HUES48 (cell line): Measurements from ENCODE around the gene TMEM129.

Experiments
- H3K27ac ChIP-seq: one replicate; pipeline ENCODE4 v1.7.0; 2013; ENCODE audit warnings: low read depth, low read length, inconsistent platforms
- H3K27me3 ChIP-seq: 2 replicates; pipeline ENCODE4 v1.6.1; 2013; ENCODE audit warnings: mild to moderate bottlenecking, low read length; ENCODE audit not compliant: control insufficient read depth, insufficient read depth
- H3K36me3 ChIP-seq: 2 replicates; pipeline ENCODE4 v1.6.1; 2013; ENCODE audit warnings: low read length; ENCODE audit not compliant: control insufficient read depth, insufficient read depth
- H3K4me1 ChIP-seq: 2 replicates; pipeline ENCODE4 v1.6.1; 2013; ENCODE audit warnings: mild to moderate bottlenecking, low read length; ENCODE audit not compliant: control insufficient read depth, insufficient read depth
- H3K4me3 ChIP-seq: 2 replicates; pipeline ENCODE4 v1.5.1; 2013; ENCODE audit warnings: mild to moderate bottlenecking, low read depth, low read length
- H3K9ac ChIP-seq: 2 replicates; pipeline ENCODE4 v1.6.1; 2013; ENCODE audit warnings: mild to moderate bottlenecking, low read depth, low read length, moderate library complexity
- H3K9me3 ChIP-seq: 2 replicates; pipeline ENCODE4 v1.6.1; 2013; ENCODE audit warnings: low read length; ENCODE audit not compliant: control insufficient read depth, insufficient read depth

TMEM129 gene

DNA sequence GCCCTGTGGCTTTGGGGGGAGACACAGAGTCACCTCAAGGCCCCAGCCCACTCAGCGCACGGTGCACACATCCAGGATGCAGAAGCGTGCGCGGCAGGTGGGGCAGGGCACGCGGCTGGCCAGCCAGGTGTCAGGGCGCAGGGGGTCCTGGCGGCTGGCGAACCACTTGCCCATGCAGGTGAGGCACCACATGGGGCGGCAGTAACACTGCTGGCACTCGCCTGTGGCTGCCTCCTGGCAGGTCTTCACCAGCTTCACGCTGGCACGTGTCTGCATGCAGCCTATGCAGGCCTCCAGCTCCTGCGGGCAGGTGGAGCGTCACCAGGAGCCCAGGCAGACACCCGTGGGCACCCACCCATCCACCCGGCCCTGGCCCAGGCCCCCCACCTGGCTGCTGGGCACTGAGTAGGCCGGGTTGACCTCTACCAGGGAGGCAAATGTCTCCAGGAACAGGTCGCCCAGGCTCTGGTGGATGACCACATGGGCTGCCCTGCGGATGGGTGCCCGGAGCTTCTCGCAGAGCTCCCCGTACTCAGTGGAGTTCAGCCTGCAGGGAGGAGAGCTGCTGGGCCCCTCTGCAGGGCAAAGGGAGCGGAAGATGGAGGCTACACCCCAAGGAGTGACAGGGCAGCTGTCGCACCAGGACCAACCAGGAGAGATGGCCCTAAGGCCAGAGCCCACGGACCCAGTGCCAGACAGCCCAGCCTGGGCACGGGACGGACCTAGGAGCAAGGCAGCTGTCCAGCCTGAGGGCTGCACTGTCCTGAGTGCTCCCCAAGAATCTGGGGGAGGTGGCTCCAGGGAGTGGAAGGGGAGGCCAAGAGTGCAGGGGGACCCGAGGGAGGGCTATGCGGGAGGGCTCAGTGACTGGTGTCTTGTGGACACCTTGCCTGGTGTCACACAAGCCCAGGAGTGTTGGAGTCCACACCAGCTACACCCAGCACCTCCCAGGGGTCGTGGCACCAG is 3.7 kb downstream of the TMEM129 start:
- Histone ChIP-seq H3K9me3 (no peaks in the 10 kb centered on the region), H3K4me3 (no peak overlapping the region), H3K27me3 (no peaks in the 10 kb centered on the region), H3K36me3 (peaks cover 24% of the 10 kb centered on the region), H3K27ac (no peak overlapping the region), H3K4me1 (peaks cover 9% of the 10 kb centered on the region), H3K9ac (no peak overlapping the region)

- H3K27me3 ChIP-seq: no peaks in the 10 kb centered on the region
- no peak overlapping the region for H3K27ac ChIP-seq
- peaks cover 8% of the 10 kb centered on the region; the same call in 1 of the 2 replicates for H3K4me1 ChIP-seq
- peaks cover 24% of the 10 kb centered on the region for H3K36me3 ChIP-seq
- no peaks in the 10 kb centered on the region for H3K9me3 ChIP-seq
- H3K4me3 ChIP-seq: no peak overlapping the region
- no peak overlapping the region for H3K9ac ChIP-seq
These were observed 4.8 kb downstream of the TMEM129 start for GRCh38 chr4:1716065-1716945.

- H3K4me1 ChIP-seq: peaks cover 10% of the 10 kb centered on the region; the same call in 1 of the 2 replicates
- no peak overlapping the region for H3K4me3 ChIP-seq
- H3K36me3 ChIP-seq: peaks cover 27% of the 10 kb centered on the region
- H3K9ac ChIP-seq: no peak overlapping the region
- H3K27me3 ChIP-seq: no peaks in the 10 kb centered on the region
- H3K9me3 ChIP-seq: no peaks in the 10 kb centered on the region
- no peak overlapping the region for H3K27ac ChIP-seq
These were observed 5.9 kb downstream of the TMEM129 start for GRCh38 chr4:1715002-1715758.

DNA sequence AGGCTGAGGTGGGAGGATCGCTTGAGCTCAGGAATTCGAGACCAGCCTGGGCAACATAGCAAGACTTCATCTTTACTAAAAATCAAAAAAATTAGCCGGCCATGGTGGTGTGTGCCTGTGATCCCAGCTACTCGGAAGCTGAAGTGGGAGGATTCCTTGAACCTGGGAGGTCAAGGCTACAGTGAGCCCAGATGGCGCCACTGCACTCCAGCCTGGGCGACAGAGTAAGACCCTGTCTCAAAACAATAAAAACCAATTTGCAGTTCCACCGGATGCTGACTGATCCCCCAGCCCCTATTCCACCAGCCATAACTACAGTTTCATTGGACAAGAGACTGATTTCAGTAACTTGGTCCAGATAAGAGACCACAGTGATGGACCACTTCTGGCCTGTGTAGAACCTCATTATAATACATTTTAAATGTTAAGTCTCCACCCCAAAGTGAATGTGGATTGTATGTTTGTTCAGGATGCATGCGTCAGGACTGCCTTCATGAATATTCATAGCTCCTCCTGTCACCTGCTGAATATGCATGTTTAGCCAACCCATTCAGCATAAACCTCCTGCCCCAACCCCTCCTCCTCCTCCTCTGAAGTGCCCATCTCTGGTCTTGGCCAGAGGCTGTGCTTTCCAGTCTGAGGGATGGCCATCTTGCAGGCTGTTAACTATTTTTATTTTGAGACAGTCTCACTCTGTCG is 6.7 kb downstream of the TMEM129 start:
- Histone ChIP-seq H3K4me3 (no peak overlapping the region), H3K4me1 (peaks cover 3% of the 10 kb centered on the region; the same call in 1 of the 2 replicates), H3K36me3 (peaks cover 33% of the 10 kb centered on the region), H3K27me3 (no peaks in the 10 kb centered on the region), H3K9ac (no peak overlapping the region), H3K9me3 (no peaks in the 10 kb centered on the region), H3K27ac (no peak overlapping the region)

GRCh38 chr4:1713003-1713851 is 7.9 kb downstream of the TMEM129 start:
- H3K4me1 ChIP-seq: peaks cover 2% of the 10 kb centered on the region; the same call in 1 of the 2 replicates
- H3K4me3 ChIP-seq: peak overlapping the region; percentile 86
- no peaks in the 10 kb centered on the region for H3K9me3 ChIP-seq
- peak overlapping the region; percentile 93 for H3K9ac ChIP-seq
- H3K27me3 ChIP-seq: no peaks in the 10 kb centered on the region
- H3K27ac ChIP-seq: peak overlapping the region; percentile 95
- peaks cover 26% of the 10 kb centered on the region for H3K36me3 ChIP-seq

DNA sequence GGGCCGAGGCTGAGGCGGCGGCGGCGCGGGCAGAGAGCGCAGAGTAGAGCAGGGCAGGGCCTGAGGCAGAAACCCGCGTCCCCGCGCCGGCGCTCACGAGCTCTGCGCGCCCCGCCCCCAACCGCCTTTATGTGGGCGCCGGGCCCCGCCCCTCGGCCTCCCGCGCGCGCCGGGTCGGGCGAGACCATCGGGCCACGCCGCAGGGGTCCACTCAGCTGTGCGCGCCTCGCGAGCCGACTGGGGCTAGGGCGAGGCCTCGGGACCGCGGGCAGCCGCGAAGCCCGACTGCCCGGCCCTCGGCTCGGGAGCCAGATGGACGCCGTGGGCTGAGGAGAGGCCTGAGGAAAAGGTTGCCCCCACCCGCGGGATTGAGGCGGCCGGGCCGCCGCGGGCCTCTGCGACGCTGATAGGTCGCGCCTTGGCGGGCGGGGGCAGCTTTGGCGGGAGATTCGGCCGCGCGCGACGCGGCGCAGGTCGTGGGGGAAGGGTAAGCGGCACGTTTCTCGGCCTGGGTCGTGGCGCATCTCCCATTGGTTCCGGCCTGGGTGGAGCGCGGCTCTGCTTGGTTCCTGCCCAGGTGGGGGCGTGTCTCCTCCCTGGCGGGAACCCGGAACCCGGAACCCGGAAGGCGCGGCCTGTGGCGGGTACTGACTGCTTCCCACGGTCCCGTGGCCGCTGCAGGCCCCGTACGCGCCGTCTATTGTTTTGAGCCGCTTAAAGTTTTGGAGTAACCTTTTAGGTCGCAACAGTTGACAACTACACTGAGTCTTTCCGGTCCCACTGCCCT is 8.7 kb downstream of the TMEM129 start, which contains the start of gene SLBP:
TSS of gene SLBP (minus strand) at position 104 of the 787 bp plus-strand sequence. CDS start 131 bp downstream, outside the sequence.
- peaks cover 2% of the 10 kb centered on the region; the same call in 1 of the 2 replicates for H3K4me1 ChIP-seq
- peak within 1 kb of the TSS; percentile 95 for H3K27ac ChIP-seq
- H3K9ac ChIP-seq: peak within 1 kb of the TSS; percentile 93
- H3K4me3 ChIP-seq: peak within 1 kb of the TSS; percentile 86
- peaks cover 18% of the 10 kb centered on the region for H3K36me3 ChIP-seq
- no peaks in the 10 kb centered on the region for H3K27me3 ChIP-seq
- no peaks in the 10 kb centered on the region for H3K9me3 ChIP-seq

- peaks cover 12% of the 10 kb centered on the region for H3K36me3 ChIP-seq
- peak overlapping the region; percentile 86 for H3K4me3 ChIP-seq
- no peaks in the 10 kb centered on the region for H3K27me3 ChIP-seq
- H3K27ac ChIP-seq: peak overlapping the region; percentile 95
- H3K9me3 ChIP-seq: no peaks in the 10 kb centered on the region
- H3K9ac ChIP-seq: peak overlapping the region; percentile 93
- H3K4me1 ChIP-seq: peaks cover 2% of the 10 kb centered on the region; the same call in 1 of the 2 replicates
These were observed 9.4 kb downstream of the TMEM129 start for GRCh38 chr4:1711571-1712215.

DNA sequence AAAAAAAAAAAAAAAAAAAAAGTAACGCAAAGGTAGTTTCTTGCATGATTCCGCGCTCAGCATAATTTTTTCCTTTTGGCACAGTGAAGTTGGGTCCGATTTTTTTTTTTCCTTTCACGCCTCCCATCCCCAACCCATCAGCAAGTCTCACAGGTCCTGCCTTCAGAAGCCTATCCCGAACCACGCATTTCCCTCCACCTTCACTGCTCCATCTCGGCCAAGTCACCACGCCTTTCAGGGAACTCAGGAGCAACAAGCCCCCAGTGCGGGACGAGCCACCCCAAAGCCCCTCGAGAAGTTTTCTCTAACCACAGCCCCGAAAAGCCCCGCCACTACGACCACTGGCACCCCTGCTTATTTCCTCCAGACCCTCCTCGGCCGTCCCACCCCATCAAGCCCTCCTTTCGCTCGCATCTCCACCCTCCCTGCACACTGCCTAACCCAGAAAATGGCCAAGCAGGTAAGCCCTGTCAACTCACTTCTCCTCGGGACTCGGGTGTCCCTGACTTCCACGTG is 10.0 kb downstream of the TMEM129 start:
- H3K36me3 ChIP-seq: peaks cover 15% of the 10 kb centered on the region
- peak overlapping the region; percentile 93 for H3K9ac ChIP-seq
- peaks cover 2% of the 10 kb centered on the region; the same call in 1 of the 2 replicates for H3K4me1 ChIP-seq
- peak overlapping the region; percentile 95 for H3K27ac ChIP-seq
- no peaks in the 10 kb centered on the region for H3K27me3 ChIP-seq
- H3K9me3 ChIP-seq: no peaks in the 10 kb centered on the region
- peak overlapping the region; percentile 86 for H3K4me3 ChIP-seq
